Measurements from ENCODE around the gene RFC5.

- TF ChIP-seq CTCF (IDR thresholded peaks at IDR 0.05), result peak in 1 of 6 experiments; percentile 0
- TF ChIP-seq POLR2A (IDR thresholded peaks at IDR 0.05), result no peak
Measured at GRCh38 chr12:118035190-118036041, 18.9 kb downstream of the RFC5 start.
